LNCaP clone FGC (cell line): ENCODE measurements around the gene FNBP1L.

ENCODE experiments used
- DNase-seq: peaks from one replicate; pipeline ENCODE4 v3.0.0-alpha.2; 2011; ENCODE audit warnings: low read depth
- H3K4me3 ChIP-seq: 2 replicates; pipeline ENCODE4 v1.5.1; 2011; ENCODE audit warnings: mild to moderate bottlenecking, low read depth, low read length, control low read depth
- TF ChIP-seq, protein P1 (sequence below): IDR thresholded peaks from 2 replicates; pipeline ENCODE4 v1.5.1; 2012; ENCODE audit warnings: mild to moderate bottlenecking; ENCODE audit not compliant: control insufficient read depth, insufficient read depth; ENCODE audit errors: extremely low read depth

FNBP1L gene

DNA sequence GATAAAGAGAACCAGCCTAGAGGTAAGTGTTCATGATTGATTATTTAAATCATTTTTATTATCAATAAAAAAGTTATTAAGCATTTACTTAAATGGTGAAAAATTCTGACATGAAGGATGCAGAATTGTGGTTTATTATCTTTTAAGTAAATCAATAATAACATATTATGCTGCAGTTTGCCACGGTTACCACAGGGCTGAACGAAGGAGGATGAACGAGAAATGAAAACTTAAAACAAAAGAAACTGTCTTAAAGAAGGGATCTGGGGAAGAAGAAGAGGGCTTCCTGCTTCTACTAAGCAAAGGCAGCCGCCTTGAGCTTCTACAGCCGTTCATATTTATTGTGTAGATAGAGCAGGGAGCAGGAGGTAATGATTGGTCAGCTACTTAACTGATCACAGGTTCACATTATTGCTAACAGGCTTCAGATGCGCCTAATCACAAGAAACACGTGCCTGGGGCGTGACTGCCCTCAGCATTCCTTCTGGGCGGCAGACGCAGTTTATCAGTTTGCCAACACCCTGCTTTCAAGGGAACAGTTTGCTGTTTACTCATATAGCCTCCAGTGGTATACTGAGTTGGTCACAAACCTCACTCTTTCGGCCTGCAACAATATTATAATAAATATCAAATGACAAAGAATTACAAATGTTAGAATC, 5.8 kb upstream of the FNBP1L start:
- H3K4me3 ChIP-seq: no peak overlapping the region
- TF ChIP-seq, protein P1, sequence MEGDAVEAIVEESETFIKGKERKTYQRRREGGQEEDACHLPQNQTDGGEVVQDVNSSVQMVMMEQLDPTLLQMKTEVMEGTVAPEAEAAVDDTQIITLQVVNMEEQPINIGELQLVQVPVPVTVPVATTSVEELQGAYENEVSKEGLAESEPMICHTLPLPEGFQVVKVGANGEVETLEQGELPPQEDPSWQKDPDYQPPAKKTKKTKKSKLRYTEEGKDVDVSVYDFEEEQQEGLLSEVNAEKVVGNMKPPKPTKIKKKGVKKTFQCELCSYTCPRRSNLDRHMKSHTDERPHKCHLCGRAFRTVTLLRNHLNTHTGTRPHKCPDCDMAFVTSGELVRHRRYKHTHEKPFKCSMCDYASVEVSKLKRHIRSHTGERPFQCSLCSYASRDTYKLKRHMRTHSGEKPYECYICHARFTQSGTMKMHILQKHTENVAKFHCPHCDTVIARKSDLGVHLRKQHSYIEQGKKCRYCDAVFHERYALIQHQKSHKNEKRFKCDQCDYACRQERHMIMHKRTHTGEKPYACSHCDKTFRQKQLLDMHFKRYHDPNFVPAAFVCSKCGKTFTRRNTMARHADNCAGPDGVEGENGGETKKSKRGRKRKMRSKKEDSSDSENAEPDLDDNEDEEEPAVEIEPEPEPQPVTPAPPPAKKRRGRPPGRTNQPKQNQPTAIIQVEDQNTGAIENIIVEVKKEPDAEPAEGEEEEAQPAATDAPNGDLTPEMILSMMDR: no peak
- no peak for DNase-seq

DNA sequence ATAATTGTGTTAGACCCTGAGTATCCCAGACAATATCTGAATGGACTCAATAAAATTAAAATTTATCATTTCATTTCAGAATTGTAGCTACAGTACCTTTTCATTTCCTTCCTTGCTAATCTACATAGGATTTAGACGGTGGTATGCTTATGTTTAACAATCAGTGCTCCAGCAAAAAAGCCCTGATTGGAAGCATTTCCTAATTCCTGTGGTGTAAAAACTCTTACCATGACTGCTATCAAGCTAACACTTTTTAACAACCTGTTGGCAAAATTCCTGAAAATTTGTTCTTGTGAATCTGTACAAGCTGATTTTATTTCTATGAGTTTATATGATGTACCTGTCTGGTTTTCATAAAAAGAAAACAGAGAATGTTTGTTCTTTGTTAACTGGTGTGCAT, 5.2 kb upstream of the FNBP1L start:
- H3K4me3 ChIP-seq: no peak overlapping the region
- DNase-seq: no peak
- TF ChIP-seq, protein P1: no peak

DNA sequence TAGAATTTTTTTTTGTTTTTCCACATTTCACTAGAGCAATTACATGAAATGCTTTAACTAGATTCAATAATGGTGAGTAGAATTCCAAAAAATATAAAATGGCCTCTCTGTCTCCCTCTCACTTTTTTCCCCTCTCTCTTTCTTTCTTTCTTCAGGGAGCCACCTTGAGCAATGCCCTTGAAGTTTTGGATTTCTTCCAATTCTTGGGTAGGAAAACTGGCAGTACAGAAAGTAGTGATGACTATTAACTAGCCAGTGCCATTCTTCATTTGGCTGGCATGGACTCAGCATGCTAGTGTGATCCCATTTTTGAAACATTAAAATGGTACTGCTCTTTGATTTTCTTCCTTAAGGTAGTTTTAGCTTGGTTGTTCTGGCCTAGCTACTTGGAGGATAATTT, 4.5 kb upstream of the FNBP1L start:
- no peak for DNase-seq

DNA sequence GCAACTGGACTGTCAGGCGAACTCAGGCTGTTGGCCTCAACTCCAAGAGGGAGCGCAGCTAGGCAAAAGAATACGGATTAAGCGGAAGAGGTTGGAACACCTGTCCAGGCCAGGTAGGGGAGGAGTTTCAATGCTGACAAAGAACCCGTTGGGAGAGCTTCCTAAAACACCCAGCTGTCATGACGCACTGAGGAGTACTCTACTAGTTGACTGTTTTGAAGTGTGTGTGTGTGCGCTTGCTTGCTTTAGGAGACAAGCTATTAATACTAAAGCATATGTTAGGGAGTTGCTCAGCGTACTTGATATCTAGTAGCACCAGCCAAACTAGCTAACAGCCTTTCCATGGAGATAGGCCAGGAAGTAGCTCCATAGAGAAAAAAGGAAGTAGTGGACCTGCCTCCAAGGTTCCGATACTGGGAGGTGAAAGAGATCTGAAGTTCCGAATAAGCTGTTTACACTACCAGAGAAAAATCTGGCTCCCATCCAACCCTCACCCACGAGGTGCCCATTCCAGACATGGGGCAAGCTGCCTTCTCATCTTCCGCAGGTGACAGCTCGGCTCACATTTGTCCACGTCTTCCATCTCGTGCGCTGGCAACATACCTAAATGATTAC, 974 bp upstream of the FNBP1L start:
- DNase-seq: peak; percentile 65

More for the DNA sequence above, 4.5 kb upstream of the FNBP1L start:
- TF ChIP-seq, protein P1: no peak
- no peak overlapping the region for H3K4me3 ChIP-seq

DNA sequence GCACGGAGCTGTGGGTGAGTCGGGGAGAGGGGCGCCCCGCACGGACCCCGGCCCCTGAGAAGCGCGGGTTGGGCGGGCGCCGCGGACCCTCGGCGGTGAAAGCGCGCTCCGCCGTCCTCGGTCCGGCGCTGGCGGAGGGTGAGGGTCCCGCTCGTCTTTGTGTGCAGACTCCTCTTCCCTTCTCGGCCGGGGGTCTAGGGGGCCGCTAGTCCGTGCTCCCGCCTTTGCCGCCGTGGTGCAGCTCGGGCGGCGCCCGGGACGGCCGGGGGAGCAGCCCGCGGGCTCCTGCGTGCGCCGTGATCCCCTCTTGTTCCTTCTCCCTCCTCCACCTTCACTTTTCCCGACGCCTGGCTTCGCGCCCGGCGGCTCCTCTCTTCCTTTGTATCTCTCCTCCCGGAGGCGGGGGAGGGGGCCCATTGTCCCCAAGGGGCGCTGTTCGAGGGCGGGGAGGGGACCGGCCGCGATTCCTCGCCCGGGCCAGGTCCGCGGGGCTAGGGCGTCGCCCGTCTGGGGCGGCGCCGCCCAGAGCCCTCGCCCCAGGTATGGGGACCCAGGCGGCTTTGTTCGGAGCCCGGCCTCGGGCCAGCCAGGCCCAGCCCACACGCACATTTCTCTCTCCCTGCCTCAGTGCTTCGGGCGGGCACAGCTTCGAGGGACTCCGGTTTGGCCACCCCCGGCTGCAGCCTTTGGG, 519 bp downstream of the FNBP1L start:
- TF ChIP-seq, protein P1: no peak
- peak overlapping the region; percentile 94 for H3K4me3 ChIP-seq
- DNase-seq: no peak

More for the DNA sequence above, 974 bp upstream of the FNBP1L start:
- H3K4me3 ChIP-seq: peak overlapping the region; percentile 94
- TF ChIP-seq, protein P1: peak; percentile 7; the same call in 1 of the 2 replicates

DNA sequence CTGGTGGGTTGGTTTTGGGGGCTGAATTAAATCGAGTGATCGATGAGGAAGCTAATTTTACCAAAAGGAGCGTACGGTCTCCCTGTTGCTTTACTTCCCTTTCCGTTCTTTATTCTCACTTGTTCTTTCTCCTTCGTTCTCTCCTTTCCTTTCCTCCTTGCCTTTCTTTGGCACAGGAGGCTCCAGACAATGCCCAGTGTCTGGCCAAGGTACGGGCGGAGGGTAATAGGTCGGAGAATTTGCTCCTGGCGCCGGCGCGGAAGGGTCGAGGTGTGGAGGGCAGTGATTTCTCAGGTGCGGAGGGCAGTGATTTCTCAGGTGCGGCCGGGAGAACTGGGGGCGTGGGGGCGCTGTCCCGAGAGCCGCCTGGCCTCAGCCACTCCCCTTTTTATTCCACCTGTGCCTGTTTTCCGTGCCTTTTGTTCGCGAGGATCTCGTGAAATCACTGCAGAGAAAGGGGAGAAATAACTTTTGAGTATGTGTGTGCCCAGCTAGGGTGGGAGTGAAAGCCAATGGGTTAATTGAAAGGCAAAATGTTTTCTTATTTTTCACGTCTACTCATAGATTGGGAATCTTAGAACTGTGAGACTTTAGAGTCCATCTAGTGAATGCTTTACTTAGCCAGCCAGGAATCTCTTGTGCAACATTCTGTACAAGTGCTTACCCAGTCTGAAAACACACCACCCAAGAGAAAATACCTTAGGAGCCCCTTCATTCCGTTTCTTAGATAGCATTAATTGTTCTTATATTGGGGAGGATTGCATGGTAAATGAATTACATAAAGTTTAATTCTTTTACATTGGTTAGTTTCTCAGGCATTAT, 1.3 kb downstream of the FNBP1L start:
- TF ChIP-seq, protein P1: peak; percentile 44; the same call in 1 of the 2 replicates
- peak overlapping the region; percentile 94 for H3K4me3 ChIP-seq
- no peak for DNase-seq
